Ishikawa (cell line): ENCODE results near the gene TGFBI.

ENCODE experiments used
- CEBPB ChIP-seq: IDR thresholded peaks from 2 replicates; pipeline ENCODE4 v1.6.1; 2012
- CREB1 ChIP-seq: IDR thresholded peaks from 2 replicates; pipeline ENCODE4 v1.6.1; 2012; ENCODE audit warnings: low read depth
- EGR1 ChIP-seq: IDR thresholded peaks from 2 replicates; pipeline ENCODE4 v1.6.1; 2012
- EP300 ChIP-seq: IDR thresholded peaks from 2 replicates; pipeline ENCODE4 v1.6.1; 2012; ENCODE audit warnings: borderline replicate concordance
- FOXM1 ChIP-seq: IDR thresholded peaks from 2 replicates; pipeline ENCODE4 v1.6.1; 2012; ENCODE audit warnings: low read depth, borderline replicate concordance
- MAX ChIP-seq: IDR thresholded peaks from 2 replicates; pipeline ENCODE4 v1.6.1; 2012
- NFIC ChIP-seq: IDR thresholded peaks from 2 replicates; pipeline ENCODE4 v1.6.1; 2012
- RAD21 ChIP-seq: IDR thresholded peaks from 2 replicates; pipeline ENCODE4 v1.6.1; 2012; ENCODE audit warnings: low read depth
- REST ChIP-seq: IDR thresholded peaks from 2 replicates; pipeline ENCODE4 v1.6.1; 2012; ENCODE audit warnings: low read depth, mild to moderate bottlenecking
- TAF1 ChIP-seq: IDR thresholded peaks from 2 replicates; pipeline ENCODE4 v1.6.1; 2012; ENCODE audit warnings: low read depth, mild to moderate bottlenecking
- TCF12 ChIP-seq: IDR thresholded peaks from 2 replicates; pipeline ENCODE4 v1.6.1; 2012; ENCODE audit warnings: low read depth
- TEAD4 ChIP-seq: IDR thresholded peaks from 2 replicates; pipeline ENCODE4 v1.6.1; 2012
- USF1 ChIP-seq: IDR thresholded peaks from 2 replicates; pipeline ENCODE4 v1.6.1; 2012
- YY1 ChIP-seq: IDR thresholded peaks from 2 replicates; pipeline ENCODE4 v1.6.1; 2012; ENCODE audit warnings: low read depth
- ZBTB7A ChIP-seq: IDR thresholded peaks from 2 replicates; pipeline ENCODE4 v1.6.1; 2012; ENCODE audit warnings: low read depth

The TGFBI gene

GRCh38 chr5:136028782-136029742 lies at the start of gene TGFBI:
TGFBI (plus strand) TSS chr5:136028988; CDS start chr5:136029056, 68 bp downstream.
- peak; percentile 46; the same call in 1 of the 2 replicates for TF ChIP-seq MAX
- no peak for TF ChIP-seq CREB1

GRCh38 chr5:135978993-135979392 lies 49.8 kb upstream of the TGFBI start:
- TF ChIP-seq CEBPB, result no peak
- no peak for TF ChIP-seq EP300
- TF ChIP-seq FOXM1, result no peak
- TF ChIP-seq USF1, result no peak
- no peak for TF ChIP-seq NFIC
- no peak for TF ChIP-seq MAX
- no peak for TF ChIP-seq TCF12
- no peak for TF ChIP-seq TEAD4
- TF ChIP-seq ZBTB7A, result no peak
- TF ChIP-seq EGR1, result no peak
- TF ChIP-seq TAF1, result no peak
- no peak for TF ChIP-seq YY1
- TF ChIP-seq REST, result no peak
- no peak for TF ChIP-seq RAD21
- no peak for TF ChIP-seq CREB1

- TF ChIP-seq REST (no peak), TCF12 (no peak), CREB1 (no peak), FOXM1 (no peak), RAD21 (no peak), NFIC (no peak), ZBTB7A (no peak), EGR1 (no peak), EP300 (no peak), USF1 (no peak), YY1 (no peak), TAF1 (no peak), TEAD4 (no peak), CEBPB (no peak), MAX (no peak)
These were observed 49.3 kb upstream of the TGFBI start for GRCh38 chr5:135979510-135979909.

GRCh38 chr5:135980620-135981019 lies 48.2 kb upstream of the TGFBI start:
- TF ChIP-seq CREB1 (no peak), USF1 (no peak), RAD21 (no peak), CEBPB (no peak), YY1 (no peak), TCF12 (no peak), ZBTB7A (no peak), TEAD4 (no peak), MAX (no peak), TAF1 (no peak)

GRCh38 chr5:135985951-135986350 lies 42.8 kb upstream of the TGFBI start:
- TF ChIP-seq ZBTB7A, result no peak
